LHCN-M2 (cell line): ENCODE measurements around the gene NUDT16L1. TPM values are rescaled to one million over a fixed set of nuclear protein-coding genes. Genes with fewer than 3 reads are reported as not detected.

Source experiments
- DNase-seq: peaks from one replicate; pipeline ENCODE4 v3.0.0-alpha.2; 2012; ENCODE audit warnings: low read depth
- total RNA-seq: library from RNA; depleted of rRNA; stranded (reverse); fragments of >200 nt; gene quantifications from 2 replicates; pipeline ENCODE4 v1.2.3, GENCODE V29; 2014

The NUDT16L1 gene
- total RNA-seq, 1 experiment from 2014 or later, result 40.4 TPM

DNA sequence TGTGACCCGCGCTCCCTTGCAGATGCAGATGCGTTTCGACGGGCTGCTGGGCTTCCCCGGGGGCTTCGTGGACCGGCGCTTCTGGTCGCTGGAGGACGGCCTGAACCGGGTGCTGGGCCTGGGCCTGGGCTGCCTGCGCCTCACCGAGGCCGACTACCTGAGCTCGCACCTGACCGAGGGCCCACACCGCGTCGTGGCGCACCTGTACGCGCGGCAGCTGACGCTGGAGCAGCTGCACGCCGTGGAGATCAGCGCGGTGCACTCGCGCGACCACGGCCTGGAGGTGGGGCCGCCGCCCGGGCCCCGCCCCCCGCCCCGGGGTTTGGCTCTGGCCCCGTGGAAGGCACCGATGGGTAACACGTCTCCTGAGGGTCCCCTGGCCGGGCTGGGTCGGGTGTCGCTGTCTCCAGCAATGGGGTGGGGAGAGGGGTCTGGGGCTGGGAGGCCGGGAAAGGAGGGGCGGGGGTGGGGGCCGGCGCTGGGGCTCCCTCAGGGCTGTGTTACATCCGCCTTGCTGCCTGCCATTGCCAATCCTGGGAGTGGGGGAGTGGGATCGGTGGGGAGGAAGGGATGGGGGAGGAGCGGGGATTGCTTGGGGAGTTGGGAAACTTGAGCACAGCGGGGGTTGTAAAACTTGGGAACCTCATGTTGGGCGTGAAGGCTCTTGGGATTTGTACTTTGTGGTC is 737 bp downstream of the NUDT16L1 start:
- DNase-seq, result peak; percentile 25

DNA sequence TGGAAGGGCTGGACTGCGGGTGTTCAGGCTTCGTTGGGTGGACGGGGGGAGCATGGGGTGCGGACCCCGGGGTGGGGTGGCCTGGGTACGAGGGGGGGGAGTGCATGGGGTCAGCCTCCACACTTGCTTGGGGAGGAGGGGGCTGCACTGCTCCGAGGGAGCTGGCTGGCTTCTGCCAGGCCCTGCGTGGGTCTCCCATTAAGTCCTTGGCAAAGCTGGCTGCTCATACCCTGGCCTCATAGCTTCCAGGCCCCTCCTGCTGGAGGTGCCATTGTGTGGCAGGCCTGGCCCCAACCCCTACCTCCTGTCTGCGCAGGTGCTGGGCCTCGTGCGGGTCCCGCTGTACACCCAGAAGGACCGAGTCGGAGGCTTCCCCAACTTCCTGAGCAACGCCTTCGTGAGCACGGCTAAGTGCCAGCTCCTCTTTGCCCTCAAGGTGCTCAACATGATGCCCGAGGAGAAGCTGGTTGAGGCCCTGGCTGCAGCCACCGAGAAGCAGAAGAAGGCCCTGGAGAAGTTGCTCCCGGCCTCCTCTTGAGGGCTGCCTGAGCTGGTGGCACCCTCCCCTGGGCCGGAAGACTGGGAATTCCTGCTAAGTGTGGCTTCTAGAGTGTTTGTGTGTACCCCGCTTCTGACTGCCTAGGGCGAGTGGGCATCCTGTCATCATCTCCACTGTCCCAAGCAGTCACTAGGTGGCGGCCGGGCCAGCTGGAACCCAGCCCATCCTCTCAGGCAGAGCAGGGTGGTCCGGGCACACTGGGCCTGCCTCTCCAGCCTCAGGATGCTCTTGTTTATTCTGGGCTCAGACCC is 1.5 kb downstream of the NUDT16L1 start:
- DNase-seq, result no peak

DNA sequence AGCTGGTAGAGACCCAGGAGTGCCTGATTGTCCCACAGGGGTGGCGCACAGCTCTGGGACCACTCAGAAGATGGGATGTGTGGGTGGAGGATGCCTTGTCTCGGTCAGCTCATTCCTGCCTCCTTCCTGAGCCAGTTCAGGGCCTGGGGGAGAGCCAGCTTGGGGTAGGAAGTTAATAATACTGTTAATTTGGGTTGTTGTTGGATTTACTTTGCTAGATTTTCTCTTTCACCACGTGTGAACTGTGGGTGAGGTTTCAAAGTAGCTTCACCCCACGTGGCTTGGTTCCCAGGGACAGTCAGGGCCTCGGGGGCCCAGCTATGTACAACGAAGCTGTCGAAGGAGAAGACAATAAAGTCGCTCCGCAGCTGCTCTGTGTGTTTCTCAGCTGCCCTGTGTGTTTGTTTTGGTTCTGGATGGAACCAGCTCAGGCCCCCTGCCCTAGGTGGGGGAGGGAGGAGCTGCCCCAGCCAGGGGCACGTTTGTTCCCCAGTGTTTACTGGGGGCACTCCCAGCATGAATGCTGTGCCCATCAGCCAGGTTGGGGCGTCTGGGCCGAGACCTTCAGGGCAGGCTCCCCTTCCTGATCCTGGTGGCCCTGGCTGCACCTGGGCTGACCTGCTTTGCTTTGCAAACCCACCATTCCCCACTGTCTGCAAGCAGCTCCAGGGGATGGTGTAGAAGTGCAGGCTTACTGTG is 2.3 kb downstream of the NUDT16L1 start:
- DNase-seq, result no peak

DNA sequence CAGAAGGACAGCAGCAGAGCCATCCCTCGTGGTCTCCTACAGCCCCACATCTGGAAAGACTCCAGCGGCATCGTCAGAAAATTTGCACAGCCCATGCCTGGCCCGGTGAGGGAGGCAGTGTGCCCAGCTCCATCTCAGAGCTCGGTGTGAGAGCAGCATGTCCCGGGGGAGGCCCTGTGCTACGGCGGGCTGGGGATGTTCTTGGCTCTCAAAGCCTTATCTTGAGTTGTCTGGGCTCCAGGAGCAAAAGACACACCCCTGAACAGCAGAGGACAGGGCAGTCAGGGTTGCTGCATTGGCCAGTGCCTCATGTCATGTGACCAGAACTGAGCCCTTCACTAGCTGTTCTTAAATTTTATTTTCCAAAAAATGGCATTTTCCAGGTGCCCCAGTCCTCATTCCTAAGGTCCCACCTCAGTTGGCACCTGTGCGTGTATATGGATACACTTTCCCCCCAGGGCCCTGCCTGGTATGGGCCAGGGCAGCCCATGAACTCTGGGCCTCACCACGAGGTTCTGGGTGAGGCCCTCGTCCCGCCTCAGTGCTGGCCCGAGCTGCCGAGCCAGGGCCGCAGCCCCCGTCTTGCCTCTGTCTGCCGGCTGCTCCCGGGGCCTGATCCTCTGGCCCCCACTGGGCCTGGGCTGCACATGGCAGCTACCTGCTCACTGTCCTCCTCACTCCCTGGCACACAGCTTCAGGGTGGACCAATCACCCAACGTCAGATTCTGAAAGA is 3.0 kb downstream of the NUDT16L1 start:
- DNase-seq, result no peak

DNA sequence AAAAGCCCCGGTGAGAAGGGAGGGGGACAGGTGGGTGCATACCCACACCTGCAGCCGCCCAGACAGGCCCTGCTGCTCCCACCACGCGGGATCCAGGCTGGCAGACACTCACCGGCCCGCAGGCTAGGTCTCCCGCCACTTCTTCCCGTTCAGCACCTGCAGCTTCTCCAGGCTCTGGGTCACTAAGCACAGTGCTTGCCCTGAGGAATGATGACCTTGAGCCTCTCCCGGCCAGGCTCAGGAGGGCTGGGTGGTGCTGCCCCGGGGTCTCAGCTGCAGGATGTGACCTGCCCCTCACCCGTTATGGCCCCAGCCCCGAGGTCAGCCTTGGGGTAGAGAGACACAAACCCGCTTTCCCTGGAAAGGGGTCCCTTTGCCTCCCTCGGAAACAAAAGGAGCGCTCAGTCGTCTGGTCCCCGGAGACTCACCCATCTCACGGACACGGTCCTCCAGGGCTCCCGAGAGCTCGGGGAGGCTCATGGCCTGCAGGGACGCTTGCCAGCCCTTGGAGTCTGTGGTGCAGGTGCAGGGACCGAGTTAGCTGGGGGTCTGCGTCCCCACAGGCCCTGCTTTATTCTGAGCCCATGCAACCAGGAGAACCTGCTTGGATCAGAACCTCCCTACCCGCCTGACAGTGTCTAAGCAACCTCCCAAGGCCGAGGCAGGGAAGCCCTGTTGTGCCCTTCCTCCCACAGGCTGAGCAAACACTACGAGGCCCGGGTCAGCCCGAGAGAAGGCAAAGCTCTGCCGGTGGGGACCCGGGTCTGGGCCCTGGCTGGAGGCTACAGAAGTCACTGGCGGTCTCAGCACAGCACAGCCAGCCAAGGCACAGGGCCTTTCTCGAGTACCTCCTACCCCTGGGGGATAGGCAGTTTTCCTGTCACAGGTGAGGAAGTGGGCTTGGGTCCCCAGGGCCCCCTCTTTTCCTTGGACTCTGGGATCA is 3.8 kb downstream of the NUDT16L1 start:
- DNase-seq, result no peak

DNA sequence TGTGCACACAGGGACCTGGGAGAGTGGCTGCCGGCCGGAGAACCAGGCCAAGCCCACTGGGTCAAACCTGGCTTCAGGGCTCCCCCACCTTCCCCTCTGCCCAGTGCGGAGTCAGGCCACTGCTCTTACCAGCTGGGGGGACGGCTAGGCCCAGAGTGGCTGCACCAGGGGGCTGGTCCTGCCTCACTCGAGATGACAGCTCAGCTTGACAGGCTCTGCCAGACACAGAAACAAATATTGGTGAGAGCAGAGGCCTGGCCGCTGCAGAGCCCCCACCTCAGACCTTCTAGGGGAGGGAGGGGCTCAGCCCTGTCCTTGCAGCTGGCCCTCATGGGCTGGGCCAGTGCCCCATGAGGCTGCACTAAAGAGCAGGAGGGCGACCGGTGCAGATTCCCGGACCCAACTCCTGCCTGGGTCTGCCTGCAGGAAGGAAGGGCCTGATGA is 4.5 kb downstream of the NUDT16L1 start:
- no peak for DNase-seq

DNA sequence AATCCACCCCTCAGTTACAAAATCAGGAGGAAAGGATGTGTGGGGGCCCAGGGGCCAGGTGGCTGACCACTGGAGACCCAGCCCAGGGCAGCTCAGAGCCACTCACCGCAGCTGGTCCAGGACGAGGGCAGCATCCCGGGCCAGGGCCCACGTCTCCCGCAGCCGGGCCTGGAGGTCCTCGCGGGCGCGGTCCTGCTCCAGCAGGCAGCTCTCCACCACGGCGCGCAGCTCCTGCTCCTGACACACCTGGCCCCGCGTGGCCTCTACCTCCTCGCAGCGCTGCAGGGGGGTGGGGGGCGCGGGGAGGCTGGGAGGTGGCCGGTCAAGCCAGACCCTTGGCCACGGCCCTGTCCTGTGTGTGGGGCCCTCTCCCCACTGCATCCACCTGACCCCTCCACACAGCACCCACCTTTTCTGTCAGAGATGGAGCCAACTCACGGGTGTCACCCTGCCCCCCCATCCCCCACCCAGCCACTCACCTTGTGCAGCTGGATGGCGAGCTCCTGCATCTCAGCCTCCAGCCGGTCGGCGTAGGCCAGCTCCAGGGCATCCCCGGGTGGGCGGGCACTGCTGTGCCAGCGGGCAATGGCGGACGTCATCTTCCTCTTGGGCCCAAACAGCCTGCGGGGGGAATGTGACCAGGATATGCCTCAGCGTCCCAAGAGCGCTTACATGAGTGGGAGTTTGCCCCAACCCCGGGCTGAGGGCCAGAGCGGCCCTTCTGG is 5.1 kb downstream of the NUDT16L1 start:
- no peak for DNase-seq

DNA sequence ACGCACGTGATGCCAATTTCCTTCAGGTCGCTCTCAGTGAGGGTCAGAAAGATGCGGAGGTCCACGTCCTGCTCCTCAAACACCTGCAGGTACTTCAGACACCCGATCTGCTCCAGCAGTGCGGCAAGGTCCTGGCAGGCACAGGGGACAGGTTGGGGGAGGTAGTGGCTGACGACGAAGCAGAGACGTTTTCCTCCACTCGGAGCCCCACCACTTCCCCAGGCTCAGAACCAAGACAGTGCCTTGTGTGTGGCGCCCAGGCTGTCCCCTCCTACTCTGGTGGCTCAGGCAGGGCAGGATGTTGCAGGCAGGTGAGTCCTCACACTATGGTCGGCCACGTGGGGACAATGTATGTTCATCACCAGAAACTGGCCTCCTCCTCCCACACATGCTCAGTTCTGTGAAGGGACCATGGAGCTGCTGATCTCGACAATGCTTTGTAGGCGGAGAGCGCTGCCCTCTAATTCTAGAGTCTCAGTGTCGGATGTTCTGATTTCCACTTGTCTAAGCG is 5.7 kb downstream of the NUDT16L1 start:
- no peak for DNase-seq

DNA sequence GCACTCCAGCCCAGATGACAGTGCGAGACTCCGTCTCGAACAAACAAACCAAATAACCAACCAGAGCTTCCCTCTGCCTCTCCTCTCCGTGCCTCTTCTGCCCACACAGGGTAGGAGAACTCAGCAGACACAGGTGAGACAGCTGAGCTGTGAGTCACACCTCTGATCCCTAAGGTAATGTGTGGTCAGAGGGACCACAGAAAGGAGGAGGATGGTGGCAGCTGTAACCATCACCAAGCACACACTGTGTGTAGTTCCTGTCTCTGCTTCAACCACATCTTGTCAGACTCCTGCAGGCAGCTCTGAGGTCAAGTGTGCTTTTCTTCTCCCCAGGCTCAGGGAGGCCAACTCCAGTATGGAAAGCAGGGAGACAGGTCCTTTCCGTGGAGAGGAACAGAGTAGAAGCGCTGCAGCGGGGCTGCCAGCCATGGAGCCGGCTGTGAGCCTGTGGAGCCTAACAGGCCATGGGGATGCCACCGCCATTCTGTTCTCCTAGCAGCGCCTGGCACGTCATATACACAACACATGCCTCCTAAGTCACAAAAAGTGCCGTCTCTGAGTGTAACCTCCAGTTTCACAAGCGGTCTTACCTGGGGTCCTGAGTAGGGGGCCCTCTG is 7.1 kb downstream of the NUDT16L1 start:
- DNase-seq, result peak; percentile 16

DNA sequence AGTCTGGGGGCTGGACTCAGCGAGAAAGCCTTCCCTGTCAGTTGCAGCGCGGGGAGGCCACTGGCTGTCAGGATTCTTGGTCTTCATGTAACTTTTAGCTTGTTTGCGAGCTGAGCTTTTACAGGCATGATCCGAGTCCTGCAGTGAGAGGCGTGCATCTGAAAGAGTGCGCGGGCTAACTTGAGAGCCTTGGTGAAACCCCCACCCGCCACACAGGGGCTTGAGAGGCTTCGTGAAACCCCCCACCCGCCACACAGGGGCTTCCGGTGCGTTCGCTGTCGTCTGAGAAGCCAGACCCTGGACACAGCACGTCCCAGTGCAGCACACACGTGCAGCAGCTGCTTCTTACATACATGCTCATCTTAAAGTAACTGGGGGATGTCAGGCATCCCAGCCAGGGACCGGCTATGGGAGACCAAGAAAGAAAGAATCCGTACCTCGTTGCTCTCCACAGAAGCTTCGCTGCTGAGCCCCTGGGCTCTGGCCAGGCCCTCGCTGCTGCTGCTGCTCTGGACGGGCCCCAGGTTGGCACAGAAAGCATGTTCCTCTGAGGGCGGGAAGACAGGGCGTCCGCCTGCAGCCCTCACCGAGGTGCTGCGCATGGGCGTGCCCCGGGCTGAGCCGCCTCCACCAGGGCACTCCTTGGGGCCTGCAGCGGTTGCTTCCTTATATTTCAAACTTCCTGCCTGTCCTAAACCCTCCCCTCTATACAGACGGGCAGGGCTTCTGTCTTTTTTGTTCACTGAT is 7.8 kb downstream of the NUDT16L1 start:
- no peak for DNase-seq

DNA sequence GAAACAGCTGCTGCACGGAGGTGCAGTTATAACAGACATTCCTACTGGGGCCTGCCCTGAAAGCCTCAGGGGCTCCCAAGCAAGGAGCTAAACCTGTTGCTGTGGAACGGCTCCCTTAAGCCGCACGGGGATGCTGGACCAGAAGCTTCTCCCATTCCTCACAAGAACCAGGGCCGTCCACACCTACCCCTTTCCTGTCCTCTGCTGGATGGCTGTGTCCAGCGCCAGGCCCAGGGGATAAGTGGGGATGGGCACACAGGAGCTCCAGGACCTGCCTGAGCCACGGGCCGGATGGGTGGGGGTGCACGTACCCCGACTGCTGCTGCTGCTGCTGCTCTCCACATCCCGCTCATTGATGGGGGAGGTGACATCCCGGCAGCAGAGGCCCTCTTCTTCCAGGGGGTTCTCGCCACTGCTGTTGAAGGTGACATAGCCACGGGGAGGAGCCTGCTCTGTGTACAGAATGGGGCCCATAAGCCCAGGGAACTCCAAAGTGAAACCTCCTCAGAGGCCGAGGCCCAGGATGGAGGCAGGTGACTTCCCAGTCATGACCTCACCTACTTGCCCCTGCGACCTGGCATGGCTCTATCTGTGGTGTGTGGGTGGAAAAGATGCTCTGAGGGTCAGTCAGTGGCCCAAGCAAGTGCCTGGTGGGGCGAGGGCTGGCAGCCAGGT is 8.6 kb downstream of the NUDT16L1 start:
- DNase-seq, result no peak

DNA sequence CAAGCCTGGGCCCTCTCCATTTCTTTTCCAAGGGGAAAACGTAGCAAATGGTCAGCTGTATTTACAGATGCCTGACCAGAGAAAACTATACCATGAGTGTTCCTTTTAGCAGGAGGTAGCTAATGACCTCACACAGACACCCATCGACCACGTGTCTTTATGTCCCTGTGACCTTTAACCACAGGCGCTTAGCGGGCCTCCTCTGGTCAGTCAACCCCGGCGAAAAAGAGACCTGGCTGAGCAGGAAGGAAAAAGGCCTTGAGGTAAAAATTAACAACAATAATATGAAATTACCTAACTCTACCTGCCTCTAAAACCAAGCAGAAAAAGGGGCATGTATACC is 9.1 kb downstream of the NUDT16L1 start:
- DNase-seq, result no peak

DNA sequence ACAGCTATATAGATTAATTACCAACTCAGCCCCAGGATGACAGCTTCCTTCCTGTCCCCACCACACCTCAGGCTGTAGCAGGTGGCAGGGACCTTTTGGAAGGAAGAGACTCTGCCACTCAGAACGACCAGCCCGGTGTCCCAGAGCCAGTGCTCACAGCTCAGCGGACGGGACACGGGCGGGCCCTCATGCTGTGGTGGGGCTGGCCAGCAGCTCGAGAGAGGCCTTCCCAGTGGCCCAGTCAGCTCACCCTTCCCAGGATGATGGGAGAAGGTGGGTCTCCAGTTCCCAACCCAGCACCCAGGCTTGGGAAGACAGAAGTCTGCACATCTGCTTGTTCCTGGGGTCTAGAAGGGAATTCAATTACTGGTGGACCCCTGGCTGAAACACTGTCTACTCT is 10.5 kb downstream of the NUDT16L1 start:
- no peak for DNase-seq

DNA sequence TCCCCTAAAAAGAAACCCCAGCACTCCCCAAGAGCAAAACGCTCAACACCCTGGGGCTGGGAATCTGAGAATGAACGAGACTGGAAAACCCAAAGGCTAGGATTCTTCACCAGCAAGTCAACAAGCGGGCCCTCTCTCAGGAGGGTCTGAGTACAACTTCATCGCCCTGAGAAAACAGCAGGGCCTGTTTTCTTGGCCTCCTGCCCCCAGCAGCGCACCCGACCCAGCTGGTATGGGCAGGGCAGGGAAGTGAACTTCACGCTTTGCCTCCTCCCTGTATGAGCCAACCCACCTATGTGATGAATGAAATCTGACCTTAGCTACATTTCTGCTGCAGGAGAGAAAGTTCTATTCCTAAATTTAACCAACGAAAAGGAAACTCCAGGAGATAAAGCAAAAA is 11.1 kb downstream of the NUDT16L1 start:
- DNase-seq, result no peak

DNA sequence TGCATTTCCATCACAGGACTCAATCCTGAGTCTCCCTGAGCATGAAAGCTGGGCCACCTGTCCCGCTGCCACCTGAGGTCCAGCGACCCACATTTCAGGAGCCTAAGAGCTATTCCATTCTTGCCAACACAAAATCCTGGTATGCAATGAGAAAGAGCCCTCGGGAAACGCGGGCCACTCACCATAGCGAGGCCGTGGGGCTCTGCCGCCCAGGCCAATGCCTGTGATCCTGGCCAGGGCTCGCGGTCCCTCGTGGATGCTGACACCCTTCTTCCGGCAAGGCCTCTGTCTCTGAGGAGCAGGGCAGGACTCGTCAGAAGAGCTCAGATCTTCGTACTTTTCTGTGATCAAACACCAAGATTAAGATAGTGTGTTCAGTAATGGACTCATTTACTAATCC is 11.6 kb downstream of the NUDT16L1 start:
- DNase-seq, result no peak

DNA sequence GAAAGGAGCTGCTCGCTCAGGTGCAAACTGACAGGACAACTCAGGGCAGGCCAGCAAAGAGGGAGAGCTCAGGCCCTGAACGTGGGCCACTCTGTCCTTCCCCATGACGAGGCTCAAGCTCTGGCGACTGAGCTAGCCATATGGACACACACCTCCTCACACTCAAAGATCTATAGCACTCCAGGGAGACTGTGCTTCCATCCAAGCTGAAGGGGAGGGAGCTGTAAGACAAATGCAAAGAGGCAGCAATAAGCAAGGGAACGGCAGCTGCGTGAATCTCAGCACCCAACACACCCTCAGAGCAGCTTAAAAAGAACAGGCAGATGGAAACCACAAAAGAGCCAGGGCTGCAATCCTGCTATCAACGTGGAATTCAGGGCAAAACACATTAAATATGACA is 13.5 kb downstream of the NUDT16L1 start:
- no peak for DNase-seq

DNA sequence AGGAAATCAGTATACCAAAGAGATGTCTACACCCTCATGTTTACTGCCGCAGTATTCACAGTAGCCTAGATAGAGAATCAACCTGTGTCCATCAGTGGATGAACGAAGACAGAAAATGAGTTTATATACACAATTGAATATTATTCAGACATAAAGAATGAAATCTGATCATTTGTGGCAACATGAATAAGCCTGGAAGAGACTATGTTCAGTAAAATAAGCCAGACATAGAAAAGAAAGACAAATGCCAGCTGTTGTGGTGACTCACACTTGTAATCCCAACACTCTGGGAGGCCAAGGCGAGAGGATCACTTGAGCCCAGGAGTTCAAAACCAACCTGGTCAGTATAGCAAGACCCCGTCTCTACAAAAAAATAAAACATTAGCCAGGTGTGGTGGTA is 16.1 kb downstream of the NUDT16L1 start:
- peak; percentile 83 for DNase-seq
